SK-N-SH treated with all-trans-retinoic acid at 6 μM for 48 hours (cell line): ENCODE results near the gene TSC22D4.
"Not testable (repeated sequence)": the region's sequence is repeated elsewhere in the genome, so short reads cannot be mapped to it uniquely, and the experiment has no call there.

Experiments
- ATAC-seq: fragments of 200-7000 bp; cut with Tn5 transposase; 3 replicates; pipeline ENCODE4 v1.9.1; 2020; ENCODE audit warnings: mild to moderate bottlenecking, moderate library complexity
- ARNTL ChIP-seq: fragments of 450-650 bp; formaldehyde crosslinking; IDR thresholded peaks from 2 replicates; pipeline ENCODE4 v1.5.0; 2020; ENCODE audit warnings: low read depth, mild to moderate bottlenecking, moderate library complexity, borderline replicate concordance
- BACH2 ChIP-seq: fragments of 250-450 bp; sonication (Bioruptor Pico); IDR thresholded peaks from 2 replicates; pipeline ENCODE4 v1.9.0; 2021; ENCODE audit warnings: mild to moderate bottlenecking, borderline replicate concordance
- ESRRG ChIP-seq: fragments of 250-450 bp; sonication (Bioruptor Pico); IDR thresholded peaks from 2 replicates; pipeline ENCODE4 v1.6.1; 2021; ENCODE audit warnings: mild to moderate bottlenecking
- GLIS3 ChIP-seq: fragments of 250-450 bp; sonication (Bioruptor Pico); IDR thresholded peaks from 2 replicates; pipeline ENCODE4 v1.5.0; 2020; ENCODE audit warnings: mild to moderate bottlenecking, moderate library complexity
- ISL1 ChIP-seq: fragments of 250-450 bp; sonication (Bioruptor Pico); IDR thresholded peaks from 2 replicates; pipeline ENCODE4 v2.1.2; 2022; ENCODE audit warnings: mild to moderate bottlenecking, moderate library complexity
- OSR1 ChIP-seq: fragments of 250-450 bp; sonication (Bioruptor Pico); IDR thresholded peaks from 2 replicates; pipeline ENCODE4 v1.8.0; 2022; ENCODE audit warnings: moderate library complexity, mild to moderate bottlenecking, inconsistent platforms
- PPARA ChIP-seq: fragments of 250-450 bp; sonication (Bioruptor Pico); IDR thresholded peaks from 2 replicates; pipeline ENCODE4 v1.5.0; 2020; ENCODE audit warnings: mild to moderate bottlenecking, borderline replicate concordance
- RARB ChIP-seq: fragments of 250-450 bp; sonication (Bioruptor Pico); IDR thresholded peaks from 2 replicates; pipeline ENCODE4 v1.8.0; 2021; ENCODE audit warnings: mild to moderate bottlenecking, moderate library complexity
- SNAI2 ChIP-seq: fragments of 250-450 bp; sonication (Bioruptor Pico); IDR thresholded peaks from 2 replicates; pipeline ENCODE4 v1.5.0; 2020; ENCODE audit warnings: mild to moderate bottlenecking, moderate library complexity
- TCF4 ChIP-seq: fragments of 250-450 bp; sonication (Bioruptor Pico); IDR thresholded peaks from 2 replicates; pipeline ENCODE4 v1.8.0; 2021; ENCODE audit warnings: mild to moderate bottlenecking, moderate library complexity, borderline replicate concordance
- TOX ChIP-seq: fragments of 250-450 bp; sonication (Bioruptor Pico); IDR thresholded peaks from 2 replicates; pipeline ENCODE4 v1.8.0; 2021; ENCODE audit warnings: mild to moderate bottlenecking, moderate library complexity, borderline replicate concordance
- ZC3H10 ChIP-seq: fragments of 250-450 bp; sonication (Bioruptor Pico); IDR thresholded peaks from 2 replicates; pipeline ENCODE4 v1.5.1; 2021; ENCODE audit warnings: mild to moderate bottlenecking, moderate library complexity
- ZFP3 ChIP-seq: fragments of 250-450 bp; sonication (Bioruptor Pico); IDR thresholded peaks from 2 replicates; pipeline ENCODE4 v1.5.0; 2020; ENCODE audit warnings: mild to moderate bottlenecking, moderate library complexity
- ZNF565 ChIP-seq: fragments of 450-650 bp; formaldehyde crosslinking; conservative IDR thresholded peaks from 2 replicates; pipeline ENCODE4 v1.5.0; 2020; ENCODE audit warnings: low read depth, mild to moderate bottlenecking, moderate library complexity
- ZNF70 ChIP-seq: fragments of 450-650 bp; formaldehyde crosslinking; IDR thresholded peaks from 2 replicates; pipeline ENCODE4 v1.5.0; 2020; ENCODE audit warnings: mild to moderate bottlenecking, moderate library complexity
- ZNF8 ChIP-seq: fragments of 450-650 bp; formaldehyde crosslinking; IDR thresholded peaks from 2 replicates; pipeline ENCODE4 v1.5.0; 2020; ENCODE audit warnings: mild to moderate bottlenecking, moderate library complexity
- TF ChIP-seq, protein P1 (sequence below): fragments of 250-450 bp; sonication (Bioruptor Pico); IDR thresholded peaks from 2 replicates; pipeline ENCODE4 v1.8.0; 2021; ENCODE audit warnings: low read depth, mild to moderate bottlenecking, moderate library complexity, borderline replicate concordance
- TF ChIP-seq, protein P2 (sequence below): fragments of 250-450 bp; sonication (Bioruptor Pico); IDR thresholded peaks from 2 replicates; pipeline ENCODE4 v1.5.1; 2020; ENCODE audit warnings: low read depth, mild to moderate bottlenecking, moderate library complexity
- TF ChIP-seq, protein P3 (sequence below): fragments of 250-450 bp; sonication (Bioruptor Pico); IDR thresholded peaks from 2 replicates; pipeline ENCODE4 v1.5.0; 2020; ENCODE audit warnings: mild to moderate bottlenecking, moderate library complexity
- TF ChIP-seq, protein P4 (sequence below): fragments of 250-450 bp; sonication (Bioruptor Pico); IDR thresholded peaks from 2 replicates; pipeline ENCODE4 v1.8.0; 2020; ENCODE audit warnings: mild to moderate bottlenecking, moderate library complexity, borderline replicate concordance

Gene TSC22D4

DNA sequence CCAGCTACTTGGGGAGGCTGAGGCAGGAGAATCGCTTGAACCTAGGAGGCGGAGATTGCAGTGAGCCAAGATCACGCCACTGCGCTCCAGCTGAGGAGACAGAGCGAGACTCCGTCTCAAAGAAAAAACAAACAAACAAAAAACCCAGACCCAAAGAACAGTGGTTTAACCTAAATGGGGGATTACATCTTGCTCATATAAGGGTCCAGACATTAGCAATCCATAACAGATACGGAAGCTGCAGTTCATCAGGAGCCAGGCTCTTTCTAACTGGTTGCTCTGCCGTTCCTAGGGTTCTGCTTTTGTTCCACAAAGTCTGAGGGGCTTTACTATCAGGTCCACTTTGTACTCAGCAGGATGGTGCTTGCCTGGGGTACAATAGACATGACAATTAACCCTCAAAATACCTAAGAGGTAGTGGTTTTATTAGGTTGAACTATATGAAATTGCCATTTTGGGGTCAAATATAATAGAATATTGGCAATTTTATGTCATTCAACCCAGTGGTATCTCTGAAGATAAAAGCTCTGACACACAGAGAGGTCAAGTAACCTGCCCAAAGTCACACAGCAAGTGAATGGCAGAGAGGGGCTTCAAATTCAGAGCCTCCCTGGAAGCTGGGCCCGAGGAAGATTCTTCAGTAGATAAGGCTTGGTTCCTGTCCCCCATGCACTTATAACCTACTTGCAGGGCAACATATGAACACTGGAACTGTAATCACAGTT is 26.0 kb upstream of the TSC22D4 start:
- ATAC-seq = no peak
- no peak for TF ChIP-seq GLIS3
- TF ChIP-seq PPARA (CRISPR knock-in tag) = no peak
- TF ChIP-seq, protein P1, sequence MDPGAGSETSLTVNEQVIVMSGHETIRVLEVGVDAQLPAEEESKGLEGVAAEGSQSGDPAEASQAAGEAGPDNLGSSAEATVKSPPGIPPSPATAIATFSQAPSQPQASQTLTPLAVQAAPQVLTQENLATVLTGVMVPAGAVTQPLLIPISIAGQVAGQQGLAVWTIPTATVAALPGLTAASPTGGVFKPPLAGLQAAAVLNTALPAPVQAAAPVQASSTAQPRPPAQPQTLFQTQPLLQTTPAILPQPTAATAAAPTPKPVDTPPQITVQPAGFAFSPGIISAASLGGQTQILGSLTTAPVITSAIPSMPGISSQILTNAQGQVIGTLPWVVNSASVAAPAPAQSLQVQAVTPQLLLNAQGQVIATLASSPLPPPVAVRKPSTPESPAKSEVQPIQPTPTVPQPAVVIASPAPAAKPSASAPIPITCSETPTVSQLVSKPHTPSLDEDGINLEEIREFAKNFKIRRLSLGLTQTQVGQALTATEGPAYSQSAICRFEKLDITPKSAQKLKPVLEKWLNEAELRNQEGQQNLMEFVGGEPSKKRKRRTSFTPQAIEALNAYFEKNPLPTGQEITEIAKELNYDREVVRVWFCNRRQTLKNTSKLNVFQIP (CRISPR knock-in tag) = no peak
- no peak for TF ChIP-seq TOX (CRISPR knock-in tag)
- TF ChIP-seq, protein P2, sequence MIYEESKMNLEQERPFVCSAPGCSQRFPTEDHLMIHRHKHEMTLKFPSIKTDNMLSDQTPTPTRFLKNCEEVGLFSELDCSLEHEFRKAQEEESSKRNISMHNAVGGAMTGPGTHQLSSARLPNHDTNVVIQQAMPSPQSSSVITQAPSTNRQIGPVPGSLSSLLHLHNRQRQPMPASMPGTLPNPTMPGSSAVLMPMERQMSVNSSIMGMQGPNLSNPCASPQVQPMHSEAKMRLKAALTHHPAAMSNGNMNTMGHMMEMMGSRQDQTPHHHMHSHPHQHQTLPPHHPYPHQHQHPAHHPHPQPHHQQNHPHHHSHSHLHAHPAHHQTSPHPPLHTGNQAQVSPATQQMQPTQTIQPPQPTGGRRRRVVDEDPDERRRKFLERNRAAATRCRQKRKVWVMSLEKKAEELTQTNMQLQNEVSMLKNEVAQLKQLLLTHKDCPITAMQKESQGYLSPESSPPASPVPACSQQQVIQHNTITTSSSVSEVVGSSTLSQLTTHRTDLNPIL = no peak
- no peak for TF ChIP-seq ZNF70 (CRISPR knock-in tag)
- TF ChIP-seq ISL1 (CRISPR knock-in tag) = no peak
- TF ChIP-seq, protein P3, sequence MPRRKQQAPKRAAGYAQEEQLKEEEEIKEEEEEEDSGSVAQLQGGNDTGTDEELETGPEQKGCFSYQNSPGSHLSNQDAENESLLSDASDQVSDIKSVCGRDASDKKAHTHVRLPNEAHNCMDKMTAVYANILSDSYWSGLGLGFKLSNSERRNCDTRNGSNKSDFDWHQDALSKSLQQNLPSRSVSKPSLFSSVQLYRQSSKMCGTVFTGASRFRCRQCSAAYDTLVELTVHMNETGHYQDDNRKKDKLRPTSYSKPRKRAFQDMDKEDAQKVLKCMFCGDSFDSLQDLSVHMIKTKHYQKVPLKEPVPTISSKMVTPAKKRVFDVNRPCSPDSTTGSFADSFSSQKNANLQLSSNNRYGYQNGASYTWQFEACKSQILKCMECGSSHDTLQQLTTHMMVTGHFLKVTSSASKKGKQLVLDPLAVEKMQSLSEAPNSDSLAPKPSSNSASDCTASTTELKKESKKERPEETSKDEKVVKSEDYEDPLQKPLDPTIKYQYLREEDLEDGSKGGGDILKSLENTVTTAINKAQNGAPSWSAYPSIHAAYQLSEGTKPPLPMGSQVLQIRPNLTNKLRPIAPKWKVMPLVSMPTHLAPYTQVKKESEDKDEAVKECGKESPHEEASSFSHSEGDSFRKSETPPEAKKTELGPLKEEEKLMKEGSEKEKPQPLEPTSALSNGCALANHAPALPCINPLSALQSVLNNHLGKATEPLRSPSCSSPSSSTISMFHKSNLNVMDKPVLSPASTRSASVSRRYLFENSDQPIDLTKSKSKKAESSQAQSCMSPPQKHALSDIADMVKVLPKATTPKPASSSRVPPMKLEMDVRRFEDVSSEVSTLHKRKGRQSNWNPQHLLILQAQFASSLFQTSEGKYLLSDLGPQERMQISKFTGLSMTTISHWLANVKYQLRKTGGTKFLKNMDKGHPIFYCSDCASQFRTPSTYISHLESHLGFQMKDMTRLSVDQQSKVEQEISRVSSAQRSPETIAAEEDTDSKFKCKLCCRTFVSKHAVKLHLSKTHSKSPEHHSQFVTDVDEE (CRISPR knock-in tag) = no peak
- TF ChIP-seq ZNF565 = no peak
- no peak for TF ChIP-seq SNAI2 (CRISPR knock-in tag)
- TF ChIP-seq ARNTL (CRISPR knock-in tag) = no peak
- no peak for TF ChIP-seq ESRRG (CRISPR knock-in tag)
- TF ChIP-seq ZNF8 (CRISPR knock-in tag) = no peak
- TF ChIP-seq, protein P4, sequence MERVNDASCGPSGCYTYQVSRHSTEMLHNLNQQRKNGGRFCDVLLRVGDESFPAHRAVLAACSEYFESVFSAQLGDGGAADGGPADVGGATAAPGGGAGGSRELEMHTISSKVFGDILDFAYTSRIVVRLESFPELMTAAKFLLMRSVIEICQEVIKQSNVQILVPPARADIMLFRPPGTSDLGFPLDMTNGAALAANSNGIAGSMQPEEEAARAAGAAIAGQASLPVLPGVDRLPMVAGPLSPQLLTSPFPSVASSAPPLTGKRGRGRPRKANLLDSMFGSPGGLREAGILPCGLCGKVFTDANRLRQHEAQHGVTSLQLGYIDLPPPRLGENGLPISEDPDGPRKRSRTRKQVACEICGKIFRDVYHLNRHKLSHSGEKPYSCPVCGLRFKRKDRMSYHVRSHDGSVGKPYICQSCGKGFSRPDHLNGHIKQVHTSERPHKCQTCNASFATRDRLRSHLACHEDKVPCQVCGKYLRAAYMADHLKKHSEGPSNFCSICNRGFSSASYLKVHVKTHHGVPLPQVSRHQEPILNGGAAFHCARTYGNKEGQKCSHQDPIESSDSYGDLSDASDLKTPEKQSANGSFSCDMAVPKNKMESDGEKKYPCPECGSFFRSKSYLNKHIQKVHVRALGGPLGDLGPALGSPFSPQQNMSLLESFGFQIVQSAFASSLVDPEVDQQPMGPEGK (CRISPR knock-in tag) = no peak
- TF ChIP-seq BACH2 (CRISPR knock-in tag) = no peak
- TF ChIP-seq TCF4 (CRISPR knock-in tag) = no peak
- no peak for TF ChIP-seq ZFP3 (CRISPR knock-in tag)
- TF ChIP-seq ZC3H10 = no peak

DNA sequence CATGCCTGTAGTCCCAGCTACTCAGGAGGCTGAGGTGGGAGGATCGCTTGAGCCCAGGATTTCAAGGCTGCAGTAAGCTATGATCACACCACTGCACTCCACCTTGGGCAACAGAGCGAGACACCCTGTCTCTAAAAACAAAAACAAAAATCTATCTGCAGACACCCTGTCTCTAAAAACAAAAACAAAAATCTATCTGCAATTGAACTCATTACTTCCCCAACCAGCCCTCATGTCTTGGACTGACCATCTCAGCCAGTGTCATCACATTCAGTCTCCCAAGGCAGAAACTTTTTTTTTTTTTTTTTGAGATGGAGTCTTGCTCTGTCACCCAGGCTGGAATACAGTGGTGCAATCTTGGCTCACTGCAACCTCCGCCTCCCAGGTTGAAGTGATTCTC is 25.0 kb upstream of the TSC22D4 start:
- ATAC-seq = peak; percentile 21; the same call in 1 of the 3 replicates

DNA sequence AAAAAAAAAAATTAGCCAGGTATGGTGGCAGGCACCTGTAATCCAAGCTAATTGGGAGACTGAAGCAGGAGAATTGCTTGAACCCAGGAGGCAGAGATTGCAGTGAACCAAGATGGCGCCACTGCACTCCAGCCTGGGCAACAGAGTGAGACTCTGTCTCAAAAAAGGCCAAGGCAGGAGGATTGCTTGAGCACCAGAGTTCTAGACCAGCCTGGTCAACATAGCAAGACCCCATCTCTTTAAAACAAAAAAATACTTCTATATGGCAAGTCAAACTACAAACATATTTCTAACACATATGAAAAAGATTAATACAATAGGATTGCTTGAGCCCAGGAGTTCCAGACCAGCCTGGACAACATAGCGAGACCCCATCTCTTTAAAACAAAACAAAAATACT is 21.7 kb upstream of the TSC22D4 start:
- ATAC-seq = not testable (repeated sequence)

DNA sequence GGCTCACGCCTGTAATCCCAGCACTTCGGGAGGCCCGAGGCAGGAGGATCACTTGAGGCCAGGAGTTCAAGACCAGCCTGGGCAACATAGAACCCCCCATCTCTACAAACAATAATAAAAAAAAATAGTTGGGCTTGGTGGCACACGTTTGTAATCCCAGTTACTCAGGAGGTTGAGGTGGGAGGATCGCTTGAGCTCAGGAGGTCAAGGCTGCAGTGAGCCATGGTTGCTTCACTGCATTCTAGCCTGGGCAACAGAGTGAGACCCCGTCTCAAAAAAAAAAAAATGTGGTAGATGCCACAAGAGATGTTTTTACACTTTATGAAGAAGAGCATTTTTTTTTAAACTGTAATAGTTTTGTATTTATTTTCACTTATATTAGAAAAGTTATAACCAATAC is 17.5 kb upstream of the TSC22D4 start:
- TF ChIP-seq OSR1 (CRISPR knock-in tag) (no peak), RARB (no peak), SNAI2 (CRISPR knock-in tag) (no peak)

More for the DNA sequence above, 17.5 kb upstream of the TSC22D4 start:
- ATAC-seq = no peak
